Uterus (tissue), 2 donors: Measurements from ENCODE around the gene SNAI1.

Experiments
- CTCF ChIP-seq, 4 experiments: fragments of 200-600 bp in 2 of 4; fragments of 450-650 bp in 2 of 4; sonication (generic) in 2 of 4; IDR thresholded peaks; one replicate each; pipeline ENCODE4 v1.5.1; 2016 to 2019; ENCODE audit warnings: antibody characterized with exemption in 4 of 4, mild to moderate bottlenecking in 2 of 4, moderate library complexity in 1 of 4
- POLR2A ChIP-seq, 2 donors: fragments of 450-650 bp; IDR thresholded peaks; one replicate each; pipeline ENCODE4 v1.6.1; 2016; ENCODE audit warnings: antibody characterized with exemption in 2 of 2, mild to moderate bottlenecking in 1 of 2, moderate library complexity in 1 of 2

GRCh38 chr20:49995586-49995985 lies 12.8 kb downstream of the SNAI1 start:
- TF ChIP-seq POLR2A (IDR thresholded peaks at IDR 0.05) (no peak), CTCF (IDR thresholded peaks at IDR 0.05) (no peak)
